Neural progenitor cell (in vitro differentiated cells): ENCODE data around the gene AUP1.

ENCODE experiments used
- CTCF ChIP-seq: fragments of 200-600 bp; sonication (generic); IDR thresholded peaks from 2 replicates; pipeline ENCODE4 v1.5.1; 2017; ENCODE audit warnings: antibody characterized with exemption, mild to moderate bottlenecking
- EZH2 ChIP-seq: fragments of 200-600 bp; sonication (generic); IDR thresholded peaks from 2 replicates; pipeline ENCODE4 v1.6.1; 2017; ENCODE audit warnings: antibody characterized with exemption, mild to moderate bottlenecking, moderate library complexity
- EZH2phosphoT487 ChIP-seq: fragments of 200-600 bp; sonication (generic); IDR thresholded peaks from 2 replicates; pipeline ENCODE4 v1.6.1; 2017; ENCODE audit warnings: antibody characterized with exemption

DNA sequence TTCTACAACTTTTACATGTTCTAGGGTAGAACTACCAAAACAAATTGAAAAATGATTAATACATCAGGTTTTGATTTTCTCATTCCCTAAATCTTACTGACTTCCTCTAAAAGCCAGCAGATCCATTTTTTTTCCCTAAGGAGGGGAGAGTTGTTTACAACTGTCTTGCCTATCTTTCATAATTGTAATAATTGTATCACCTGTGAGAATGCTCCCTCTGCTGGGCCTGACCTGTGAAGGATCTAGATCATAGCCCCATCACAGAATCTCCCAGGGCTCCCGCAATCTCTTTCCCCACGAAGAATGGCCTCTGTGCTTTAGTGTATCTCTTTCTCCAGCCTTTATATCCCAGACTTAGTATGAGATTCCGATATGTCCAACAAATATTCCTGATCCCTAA, 15.1 kb upstream of the AUP1 start:
- TF ChIP-seq CTCF (no peak), EZH2 (no peak), EZH2phosphoT487 (no peak)
